GM19239 (cell line): ENCODE measurements around the gene PPP2R1A.
"Not testable (repeated sequence)": the region's sequence is repeated elsewhere in the genome, so short reads cannot be mapped to it uniquely, and the experiment has no call there.

Source experiments
- DNase-seq: peaks from one replicate; pipeline ENCODE4 v3.0.0; 2011; ENCODE audit warnings: low spot score; ENCODE audit not compliant: insufficient read length
- FAIRE-seq: peaks from 2 replicates; lab custom pipeline; 2011; peaks lifted over from hg19 to GRCh38; lab: Jason Lieb, UNC

PPP2R1A gene

GRCh38 chr19:52237197-52237596 is 47.3 kb downstream of the PPP2R1A start:
- no peak for DNase-seq
- no peak for FAIRE-seq

DNA sequence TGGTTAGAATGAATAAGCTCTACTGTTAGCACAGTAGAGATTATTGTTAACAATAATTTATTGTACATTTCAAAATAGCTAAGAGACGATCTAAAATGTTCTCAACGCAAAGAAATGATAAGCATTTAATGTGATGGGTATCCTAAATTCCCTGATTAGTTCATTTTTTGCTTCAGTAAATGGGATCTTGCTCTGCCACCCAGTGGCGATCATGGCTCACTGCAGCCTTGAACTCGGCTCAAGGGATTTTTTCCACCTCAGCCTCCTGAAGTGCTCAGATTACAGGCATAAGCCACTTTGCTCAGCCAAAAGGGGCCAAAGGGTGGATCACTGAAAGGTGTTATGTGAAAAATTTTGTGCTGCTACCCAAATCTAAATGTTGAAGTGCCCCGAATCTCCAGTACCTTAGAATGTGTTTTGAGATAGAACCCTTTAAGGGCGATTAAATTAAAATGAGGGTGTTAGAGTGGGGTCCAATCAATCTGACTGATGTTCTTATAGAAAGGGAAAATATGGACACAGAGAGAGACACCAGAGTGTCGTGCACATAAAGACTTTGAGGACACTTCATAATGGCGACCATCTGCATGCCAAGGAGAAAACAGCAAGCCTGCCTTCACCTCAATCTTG is 48.0 kb downstream of the PPP2R1A start:
- FAIRE-seq (peak; percentile 90), DNase-seq (no peak)

GRCh38 chr19:52244021-52244420 is 54.2 kb downstream of the PPP2R1A start:
- DNase-seq (no peak), FAIRE-seq (no peak)

- DNase-seq (no peak), FAIRE-seq (no peak)
Measured at GRCh38 chr19:52248241-52248640, 58.4 kb downstream of the PPP2R1A start.

- no peak for DNase-seq
- FAIRE-seq = no peak
Measured at GRCh38 chr19:52258426-52258825, 68.6 kb downstream of the PPP2R1A start.

DNA sequence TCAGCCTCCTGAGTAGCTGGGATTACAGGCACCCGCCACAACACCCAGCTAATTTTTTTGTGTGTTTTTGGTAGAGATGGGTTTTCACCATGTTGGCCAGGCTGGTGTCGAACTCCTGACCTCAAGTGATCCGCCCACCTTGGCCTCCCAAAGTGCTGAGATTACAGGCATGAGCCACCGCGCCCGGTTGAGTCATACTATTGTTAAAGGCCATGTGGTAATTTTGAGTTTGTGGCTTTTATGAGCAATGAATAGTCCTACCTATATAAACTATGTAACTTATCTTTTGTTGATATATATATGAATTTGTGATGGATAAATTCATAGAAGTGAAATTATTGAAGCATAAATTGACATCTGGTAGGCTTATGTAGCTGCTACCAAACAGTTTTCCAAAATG is 75.7 kb downstream of the PPP2R1A start:
- FAIRE-seq, DNase-seq: not testable (repeated sequence)

DNA sequence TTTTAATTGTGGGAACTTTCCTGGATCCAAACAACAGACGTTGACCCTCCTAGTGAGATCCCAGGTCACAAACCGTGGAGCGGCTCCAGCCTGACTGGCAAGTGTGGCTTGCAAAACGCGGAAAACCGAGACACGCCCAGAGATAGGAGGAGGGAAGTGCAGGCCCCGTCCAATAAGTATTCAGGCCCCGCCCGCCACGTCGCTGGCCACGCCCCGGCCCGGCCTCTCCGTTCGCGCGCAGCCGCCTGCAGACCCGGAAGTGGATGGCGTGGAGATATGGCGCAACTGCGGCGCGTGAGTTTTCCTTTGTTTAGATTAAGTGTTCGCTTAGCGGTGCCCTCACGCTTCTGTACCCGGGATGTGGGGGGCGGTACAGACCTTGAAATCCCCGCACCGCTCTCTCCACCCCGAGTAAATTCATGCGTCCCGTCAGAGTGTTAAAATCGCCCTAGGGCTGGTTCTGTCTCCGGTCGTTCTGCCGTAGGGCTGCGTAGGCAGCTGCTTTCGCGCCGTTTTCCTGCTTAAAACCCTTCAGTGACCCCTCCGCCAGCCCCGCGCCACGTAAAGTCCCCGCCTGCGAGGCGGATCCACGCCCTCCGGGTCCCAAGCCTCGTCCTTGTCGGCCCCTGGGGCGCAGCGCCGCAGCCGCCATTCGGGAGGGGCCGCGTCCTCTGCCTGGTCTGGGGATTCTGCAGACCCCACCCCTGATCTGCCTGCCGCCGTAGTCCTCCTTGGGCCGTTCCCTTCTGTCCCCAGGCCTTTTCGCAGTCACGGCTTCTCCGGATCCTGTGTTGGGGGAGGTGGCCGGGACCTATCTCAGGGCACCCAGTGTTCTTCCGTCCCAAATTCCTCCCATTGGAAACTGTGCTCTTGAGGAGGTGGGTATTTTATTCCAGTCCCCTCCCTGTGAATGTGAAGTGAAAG is 79.7 kb downstream of the PPP2R1A start, which contains the start of gene ZNF766:
TSS of gene ZNF766 (plus strand) at position 250 of the 924 bp plus-strand sequence. CDS start at position 277, 27 bp downstream.
- DNase-seq (peak; percentile 89), FAIRE-seq (peak; percentile 96)

DNA sequence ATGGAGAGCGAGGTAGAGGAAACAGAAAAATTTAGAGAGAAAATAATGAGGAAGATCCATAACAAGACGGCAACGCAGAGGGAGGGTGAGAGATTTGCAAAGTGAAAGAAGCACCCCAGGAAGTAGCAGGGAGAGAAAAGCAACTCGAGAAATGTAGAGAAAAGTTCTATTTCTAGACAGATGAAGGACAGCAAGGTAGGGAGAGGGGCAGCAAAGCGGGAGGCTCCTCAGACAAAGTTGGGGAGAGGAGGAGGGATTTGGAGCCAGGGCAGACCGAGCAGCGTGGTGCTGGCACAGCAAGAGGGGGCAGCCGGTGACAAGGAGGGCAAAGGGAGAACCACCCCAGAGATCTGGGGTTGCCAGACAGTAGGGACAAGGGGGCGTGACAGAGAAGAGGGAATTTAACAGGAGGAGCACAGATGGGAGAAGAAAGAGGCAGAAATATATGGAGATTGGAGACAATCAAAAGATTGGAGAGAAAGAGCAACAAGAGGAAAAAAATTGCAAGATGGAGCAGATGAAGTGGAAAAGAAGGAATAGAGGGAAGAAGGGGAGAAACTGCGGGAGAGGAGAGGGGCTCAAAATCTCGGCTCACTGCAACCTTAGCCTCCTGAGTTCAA is 80.5 kb downstream of the PPP2R1A start:
- FAIRE-seq (peak; percentile 59), DNase-seq (peak; percentile 16)

DNA sequence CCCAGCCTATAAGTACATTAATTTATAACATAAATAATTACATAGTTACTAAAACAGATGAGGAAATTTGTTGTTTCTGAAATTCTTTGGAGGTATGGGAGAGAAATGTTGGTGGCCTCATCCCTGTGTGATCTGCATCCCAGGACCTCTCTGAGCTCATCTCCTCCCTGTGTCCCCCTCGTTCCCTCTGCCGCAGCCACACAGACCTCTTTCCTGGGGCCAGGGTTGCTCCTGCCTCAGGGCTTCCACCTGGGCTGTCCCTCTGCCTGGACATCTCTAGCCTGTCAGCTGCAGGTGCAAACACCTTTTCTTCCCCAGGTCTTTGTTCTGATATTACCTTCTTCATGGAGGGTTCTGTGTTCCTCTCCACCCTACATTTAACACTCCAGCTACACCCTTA is 83.4 kb downstream of the PPP2R1A start:
- DNase-seq (no peak), FAIRE-seq (no peak)

DNA sequence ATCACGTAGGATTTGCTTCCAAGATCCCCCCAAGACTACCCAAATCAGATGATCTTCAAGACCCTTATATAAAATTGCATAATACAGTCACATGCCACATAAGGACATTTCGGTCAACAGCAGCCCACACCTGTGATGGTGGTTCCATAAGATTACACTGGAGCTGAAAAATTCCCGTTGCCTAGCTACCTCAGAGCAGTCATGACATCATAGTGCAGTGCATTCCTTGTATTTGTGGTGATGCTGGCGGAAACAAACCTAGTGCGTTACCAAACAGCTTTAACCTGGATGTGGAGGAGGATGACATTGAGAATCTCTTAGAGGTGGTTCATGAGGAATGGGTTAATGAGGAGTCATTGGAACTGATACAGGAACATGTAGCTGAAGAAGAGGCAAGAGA is 84.3 kb downstream of the PPP2R1A start:
- DNase-seq = no peak
- no peak for FAIRE-seq

GRCh38 chr19:52275988-52276387 is 86.1 kb downstream of the PPP2R1A start:
- FAIRE-seq (no peak), DNase-seq (no peak)

DNA sequence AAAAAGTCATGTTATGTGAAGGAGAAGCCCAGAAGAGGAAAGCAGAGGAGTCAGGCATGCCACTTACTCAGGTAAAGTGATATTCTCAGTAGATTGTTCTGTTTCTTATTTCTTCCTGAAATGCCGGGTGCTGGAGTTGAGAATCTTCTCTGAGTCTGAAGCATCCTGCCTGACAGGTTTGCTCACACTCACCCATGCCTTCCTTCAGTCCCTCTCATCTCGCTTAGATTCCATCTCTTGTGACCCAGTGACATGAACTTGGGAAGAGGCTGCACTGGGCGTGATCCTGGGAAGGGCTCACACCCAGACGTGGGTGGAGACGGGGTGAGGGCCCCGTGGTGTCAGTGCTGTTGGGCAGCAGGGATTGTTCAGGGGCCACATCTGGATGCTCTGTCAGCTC is 87.6 kb downstream of the PPP2R1A start:
- DNase-seq = no peak
- FAIRE-seq = no peak
